ENCODE data around the gene KRTAP12-4.
"Not testable (repeated sequence)": the region's sequence is repeated elsewhere in the genome, so short reads cannot be mapped to it uniquely, and the experiment has no call there.

Gene KRTAP12-4, protein sequence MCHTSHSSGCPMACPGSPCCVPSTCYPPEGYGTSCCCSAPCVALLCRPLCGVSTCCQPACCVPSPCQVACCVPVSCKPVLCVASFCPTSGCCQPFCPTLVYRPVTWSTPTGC

GRCh38 chr21:44654576-44655175, at the start of gene KRTAP12-4:
TSS of gene KRTAP12-4 (minus strand) at chr21:44654659. CDS start at chr21:44654614, 45 bp downstream.
- Mint-ChIP-seq H3K27me3 (no peaks in the 10 kb centered on the region), H3K4me3 (peak within 1 kb of the TSS; percentile 10), H3K27ac (peak within 1 kb of the TSS; percentile 31), H3K36me3 (ENCODE audit: low read depth) (peaks cover 12% of the 10 kb centered on the region), H3K4me1 (ENCODE audit: low read depth) (peaks cover 59% of the 10 kb centered on the region), H3K9me3 (peaks cover 16% of the 10 kb centered on the region)

GRCh38 chr21:44703731-44704635, 49.5 kb upstream of the KRTAP12-4 start:
- Mint-ChIP-seq H3K27ac (no peak overlapping the region), H3K9me3 (no peaks in the 10 kb centered on the region), H3K36me3 (ENCODE audit: low read depth) (no peaks in the 10 kb centered on the region), H3K4me3 (no peak overlapping the region), H3K27me3 (peaks cover 75% of the 10 kb centered on the region), H3K4me1 (ENCODE audit: low read depth) (peaks cover 1% of the 10 kb centered on the region)

- Mint-ChIP-seq H3K4me3 (no peak overlapping the region), H3K27me3 (peaks cover 76% of the 10 kb centered on the region), H3K9me3 (no peaks in the 10 kb centered on the region), H3K4me1 (ENCODE audit: low read depth) (no peaks in the 10 kb centered on the region), H3K36me3 (ENCODE audit: low read depth) (no peaks in the 10 kb centered on the region), H3K27ac (no peak overlapping the region)
These were observed 48.7 kb upstream of the KRTAP12-4 start for GRCh38 chr21:44702973-44703730.

GRCh38 chr21:44702111-44702972, 47.9 kb upstream of the KRTAP12-4 start:
- H3K9me3 Mint-ChIP-seq: no peaks in the 10 kb centered on the region
- H3K27me3 Mint-ChIP-seq: peaks cover 76% of the 10 kb centered on the region
- no peaks in the 10 kb centered on the region for H3K4me1 Mint-ChIP-seq (ENCODE audit: low read depth)
- no peak overlapping the region for H3K27ac Mint-ChIP-seq
- no peaks in the 10 kb centered on the region for H3K36me3 Mint-ChIP-seq (ENCODE audit: low read depth)
- H3K4me3 Mint-ChIP-seq: no peak overlapping the region

GRCh38 chr21:44701541-44701940, 47.1 kb upstream of the KRTAP12-4 start:
- Mint-ChIP-seq H3K4me3 (no peak overlapping the region), H3K36me3 (ENCODE audit: low read depth) (no peaks in the 10 kb centered on the region), H3K9me3 (no peaks in the 10 kb centered on the region), H3K4me1 (ENCODE audit: low read depth) (no peaks in the 10 kb centered on the region), H3K27me3 (peaks cover 78% of the 10 kb centered on the region), H3K27ac (no peak overlapping the region)

GRCh38 chr21:44701023-44701400, 46.6 kb upstream of the KRTAP12-4 start:
- Mint-ChIP-seq H3K4me3 (no peak overlapping the region), H3K36me3 (ENCODE audit: low read depth) (no peaks in the 10 kb centered on the region), H3K27me3 (peaks cover 78% of the 10 kb centered on the region), H3K9me3 (no peaks in the 10 kb centered on the region), H3K27ac (no peak overlapping the region), H3K4me1 (ENCODE audit: low read depth) (no peaks in the 10 kb centered on the region)

DNA sequence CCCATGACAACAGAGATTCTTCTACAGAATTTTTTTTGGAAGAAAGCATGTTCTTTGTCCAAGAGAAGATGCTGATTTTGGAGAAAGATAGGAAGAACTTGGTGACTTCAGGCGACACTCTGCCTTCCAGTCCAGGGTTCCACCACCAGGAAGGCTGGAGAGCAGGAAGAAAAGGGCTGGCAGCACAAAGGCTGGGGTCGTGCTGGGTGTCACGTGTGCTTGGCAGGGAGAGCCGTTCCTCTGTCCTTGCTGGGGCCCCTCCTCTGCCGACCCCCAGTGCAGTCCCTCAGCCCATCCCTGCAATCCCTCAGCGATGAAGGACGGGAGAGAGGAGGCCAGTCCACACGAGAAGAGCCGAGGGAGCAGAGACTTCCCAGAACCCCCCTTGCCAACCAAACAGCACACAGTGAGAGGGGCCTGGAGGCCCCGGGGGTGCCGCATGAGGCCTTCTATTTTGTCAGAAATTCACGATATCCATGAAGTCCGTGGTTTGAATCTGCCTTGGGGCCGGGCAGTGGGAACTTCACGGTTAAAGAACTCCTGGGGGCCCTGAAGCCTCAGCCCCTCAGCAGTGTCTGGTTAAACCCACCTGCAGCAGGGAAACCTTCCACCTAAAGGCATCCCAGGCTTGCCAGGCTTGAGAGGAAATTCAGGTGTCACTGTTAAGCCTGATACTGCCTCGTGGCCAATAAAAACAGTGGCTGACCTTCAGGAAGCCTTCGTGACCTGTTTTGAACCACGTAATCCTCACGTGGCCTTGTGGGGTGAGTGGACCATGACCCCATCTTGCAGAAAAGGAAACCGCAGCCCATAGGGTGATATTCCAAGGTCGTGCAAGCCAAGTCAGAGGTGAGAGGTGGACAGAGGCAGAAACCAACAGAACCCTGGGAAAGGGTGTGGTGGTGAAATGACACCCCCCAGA, 45.9 kb upstream of the KRTAP12-4 start:
- Mint-ChIP-seq H3K27me3 (peaks cover 76% of the 10 kb centered on the region), H3K9me3 (no peaks in the 10 kb centered on the region), H3K27ac (no peak overlapping the region), H3K36me3 (ENCODE audit: low read depth) (no peaks in the 10 kb centered on the region), H3K4me3 (no peak overlapping the region), H3K4me1 (ENCODE audit: low read depth) (no peaks in the 10 kb centered on the region)

GRCh38 chr21:44699502-44700001, 45.1 kb upstream of the KRTAP12-4 start:
- H3K36me3 Mint-ChIP-seq (ENCODE audit: low read depth): no peaks in the 10 kb centered on the region
- peaks cover 69% of the 10 kb centered on the region for H3K27me3 Mint-ChIP-seq
- no peaks in the 10 kb centered on the region for H3K4me1 Mint-ChIP-seq (ENCODE audit: low read depth)
- H3K27ac Mint-ChIP-seq: no peak overlapping the region
- no peaks in the 10 kb centered on the region for H3K9me3 Mint-ChIP-seq
- H3K4me3 Mint-ChIP-seq: no peak overlapping the region

DNA sequence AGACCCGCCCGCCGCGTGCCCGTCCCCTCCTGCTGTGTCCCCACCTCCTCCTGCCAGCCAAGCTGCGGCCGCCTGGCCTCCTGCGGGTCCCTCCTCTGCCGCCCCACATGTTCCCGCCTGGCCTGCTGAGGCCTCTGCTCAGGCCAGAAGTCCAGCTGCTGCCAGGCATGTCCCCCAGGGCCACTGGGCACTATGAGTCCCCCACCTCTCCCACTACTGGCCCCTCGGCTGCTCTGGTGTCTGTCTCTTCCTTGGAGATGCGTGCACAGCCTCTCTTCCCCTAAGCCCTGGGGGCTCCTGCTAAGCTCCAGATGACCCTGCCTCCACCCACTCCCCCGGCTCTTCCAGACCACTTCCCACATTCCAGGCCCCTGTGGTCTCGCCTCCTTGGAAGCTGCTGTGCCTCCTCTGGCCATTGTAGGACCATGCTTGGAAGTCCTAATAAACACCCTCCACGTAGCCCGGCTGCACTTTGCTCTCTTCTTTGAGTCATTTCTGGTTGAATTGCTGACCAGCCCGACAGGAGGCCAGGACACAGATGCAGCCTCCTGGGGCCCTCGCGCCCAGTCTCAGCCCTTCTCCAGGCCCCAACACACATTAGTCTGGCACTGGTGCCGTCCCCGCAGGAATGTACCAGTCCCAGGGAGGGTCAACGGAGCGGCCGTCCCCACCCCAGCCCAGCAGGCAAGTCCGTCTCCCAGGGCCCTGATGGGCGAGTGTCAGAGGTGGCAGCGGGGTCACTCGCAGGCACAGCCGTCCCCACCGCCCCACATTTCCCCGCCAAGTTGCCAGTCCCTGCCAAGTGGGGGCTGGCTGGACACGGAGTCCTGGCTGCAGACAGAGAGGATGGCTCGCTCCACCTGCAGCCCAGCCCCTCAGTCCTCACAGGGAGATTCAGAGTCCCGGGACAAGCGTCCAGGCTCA, 43.6 kb upstream of the KRTAP12-4 start:
- no peak overlapping the region for H3K27ac Mint-ChIP-seq
- no peaks in the 10 kb centered on the region for H3K36me3 Mint-ChIP-seq (ENCODE audit: low read depth)
- peaks cover 60% of the 10 kb centered on the region for H3K27me3 Mint-ChIP-seq

GRCh38 chr21:44697172-44697810, 42.8 kb upstream of the KRTAP12-4 start, which contains the start of gene KRTAP10-12:
TSS of gene KRTAP10-12 (plus strand) at chr21:44697172. CDS start at chr21:44697202, 30 bp downstream.
- H3K36me3 Mint-ChIP-seq (ENCODE audit: low read depth); H3K4me3 Mint-ChIP-seq; H3K9me3 Mint-ChIP-seq; H3K27ac Mint-ChIP-seq; H3K4me1 Mint-ChIP-seq (ENCODE audit: low read depth): not testable (repeated sequence)
- peaks cover 52% of the 10 kb centered on the region for H3K27me3 Mint-ChIP-seq

More for the DNA sequence above, 43.6 kb upstream of the KRTAP12-4 start:
- Mint-ChIP-seq H3K4me1 (ENCODE audit: low read depth) (peaks cover 5% of the 10 kb centered on the region), H3K9me3 (no peaks in the 10 kb centered on the region), H3K4me3 (no peak overlapping the region)

DNA sequence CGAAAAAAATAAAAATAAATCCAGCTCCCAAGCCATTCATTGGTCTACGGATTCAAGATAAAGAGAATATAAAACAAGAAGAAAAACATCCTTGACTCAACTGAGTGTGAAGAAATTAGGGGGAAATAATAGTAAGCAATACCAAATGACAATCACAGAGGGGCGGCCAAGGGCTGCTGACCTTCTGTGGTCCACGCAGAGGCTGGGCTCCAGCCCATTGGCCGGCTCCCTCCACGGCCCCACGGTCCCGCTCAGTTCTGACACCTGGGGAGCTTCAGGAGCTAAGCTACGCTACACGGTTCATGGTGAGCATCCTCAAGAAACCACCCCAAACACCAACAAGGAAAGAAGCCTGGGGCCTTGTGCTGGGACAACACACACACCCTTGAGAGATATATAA, 42.1 kb upstream of the KRTAP12-4 start:
- H3K27ac Mint-ChIP-seq: no peak overlapping the region
- H3K4me3 Mint-ChIP-seq: no peak overlapping the region
- H3K36me3 Mint-ChIP-seq (ENCODE audit: low read depth): no peaks in the 10 kb centered on the region
- peaks cover 8% of the 10 kb centered on the region for H3K9me3 Mint-ChIP-seq
- peaks cover 9% of the 10 kb centered on the region for H3K4me1 Mint-ChIP-seq (ENCODE audit: low read depth)
- H3K27me3 Mint-ChIP-seq: peaks cover 48% of the 10 kb centered on the region

- Mint-ChIP-seq H3K4me1 (ENCODE audit: low read depth) (peaks cover 15% of the 10 kb centered on the region), H3K27me3 (peaks cover 41% of the 10 kb centered on the region), H3K9me3 (peaks cover 8% of the 10 kb centered on the region), H3K36me3 (ENCODE audit: low read depth) (no peaks in the 10 kb centered on the region), H3K27ac (no peak overlapping the region), H3K4me3 (no peak overlapping the region)
These were observed 41.2 kb upstream of the KRTAP12-4 start for GRCh38 chr21:44695641-44696040.
